PFSK-1 (cell line): ENCODE measurements around the gene PRR9.

Source experiments
- FOXP2 ChIP-seq: optimal IDR thresholded peaks from 2 replicates; pipeline ENCODE3; 2011; ENCODE audit warnings: borderline replicate concordance, control low read depth, inconsistent platforms; ENCODE audit not compliant: insufficient read depth; ENCODE audit errors: extremely low read length, extremely low read depth
- POLR2AphosphoS5 ChIP-seq: IDR thresholded peaks from 2 replicates; pipeline ENCODE4 v1.6.1; 2012; ENCODE audit warnings: low read depth, mild to moderate bottlenecking, control low read depth, low read length, moderate library complexity
- TAF1 ChIP-seq: IDR thresholded peaks from 2 replicates; pipeline ENCODE4 v1.6.1; 2012; ENCODE audit warnings: low read length, control low read depth, borderline replicate concordance; ENCODE audit not compliant: insufficient read depth
- TF ChIP-seq, protein P1 (sequence below), 2 experiments: IDR thresholded peaks; 2 replicates each; pipeline versions ENCODE4 v1.6.1 to v1.8.0; 2011 to 2012; ENCODE audit warnings: low read depth in 2 of 2, low read length in 2 of 2, control low read depth in 1 of 2, inconsistent platforms in 1 of 2, mild to moderate bottlenecking in 1 of 2, moderate library complexity in 1 of 2; ENCODE audit not compliant: insufficient read depth in 1 of 2

DNA sequence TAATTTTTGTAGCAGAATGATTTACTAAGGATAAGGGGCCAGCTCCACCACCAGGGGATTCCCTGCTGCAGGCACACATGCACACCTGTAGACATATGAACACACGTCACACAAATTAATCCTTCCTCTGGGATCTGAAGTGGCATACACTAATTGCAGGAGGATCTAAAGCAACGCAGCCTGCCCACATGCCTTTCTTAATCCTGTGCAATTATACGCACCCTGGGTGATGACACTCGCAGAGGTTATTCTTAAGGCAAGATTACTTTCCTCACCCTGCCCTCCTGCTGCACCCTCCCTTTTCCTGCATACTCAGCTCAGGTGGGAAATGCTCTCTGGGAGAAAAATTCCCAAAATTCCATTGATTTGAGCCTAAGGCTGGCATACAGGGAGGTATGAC, 34.6 kb downstream of the PRR9 start:
- TF ChIP-seq, protein P1, sequence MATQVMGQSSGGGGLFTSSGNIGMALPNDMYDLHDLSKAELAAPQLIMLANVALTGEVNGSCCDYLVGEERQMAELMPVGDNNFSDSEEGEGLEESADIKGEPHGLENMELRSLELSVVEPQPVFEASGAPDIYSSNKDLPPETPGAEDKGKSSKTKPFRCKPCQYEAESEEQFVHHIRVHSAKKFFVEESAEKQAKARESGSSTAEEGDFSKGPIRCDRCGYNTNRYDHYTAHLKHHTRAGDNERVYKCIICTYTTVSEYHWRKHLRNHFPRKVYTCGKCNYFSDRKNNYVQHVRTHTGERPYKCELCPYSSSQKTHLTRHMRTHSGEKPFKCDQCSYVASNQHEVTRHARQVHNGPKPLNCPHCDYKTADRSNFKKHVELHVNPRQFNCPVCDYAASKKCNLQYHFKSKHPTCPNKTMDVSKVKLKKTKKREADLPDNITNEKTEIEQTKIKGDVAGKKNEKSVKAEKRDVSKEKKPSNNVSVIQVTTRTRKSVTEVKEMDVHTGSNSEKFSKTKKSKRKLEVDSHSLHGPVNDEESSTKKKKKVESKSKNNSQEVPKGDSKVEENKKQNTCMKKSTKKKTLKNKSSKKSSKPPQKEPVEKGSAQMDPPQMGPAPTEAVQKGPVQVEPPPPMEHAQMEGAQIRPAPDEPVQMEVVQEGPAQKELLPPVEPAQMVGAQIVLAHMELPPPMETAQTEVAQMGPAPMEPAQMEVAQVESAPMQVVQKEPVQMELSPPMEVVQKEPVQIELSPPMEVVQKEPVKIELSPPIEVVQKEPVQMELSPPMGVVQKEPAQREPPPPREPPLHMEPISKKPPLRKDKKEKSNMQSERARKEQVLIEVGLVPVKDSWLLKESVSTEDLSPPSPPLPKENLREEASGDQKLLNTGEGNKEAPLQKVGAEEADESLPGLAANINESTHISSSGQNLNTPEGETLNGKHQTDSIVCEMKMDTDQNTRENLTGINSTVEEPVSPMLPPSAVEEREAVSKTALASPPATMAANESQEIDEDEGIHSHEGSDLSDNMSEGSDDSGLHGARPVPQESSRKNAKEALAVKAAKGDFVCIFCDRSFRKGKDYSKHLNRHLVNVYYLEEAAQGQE (IDR thresholded peaks at IDR 0.05; ENCODE audit: insufficient read depth in 1 of 2, low read depth in 2 of 2, low read length in 2 of 2) = no peak
- TF ChIP-seq TAF1 = no peak
- TF ChIP-seq POLR2AphosphoS5 = no peak
- no peak for TF ChIP-seq FOXP2
